Activated CD8-positive, alpha-beta memory T cell treated with anti-CD3 and anti-CD28 coated beads for 24 hours (primary cell): ENCODE data around the gene KRTAP3-3.
"Not testable (repeated sequence)": the region's sequence is repeated elsewhere in the genome, so short reads cannot be mapped to it uniquely, and the experiment has no call there.

Source experiments
- DNase-seq: peaks from one replicate; pipeline ENCODE4 v3.0.0-alpha.2; 2020

The KRTAP3-3 gene

DNA sequence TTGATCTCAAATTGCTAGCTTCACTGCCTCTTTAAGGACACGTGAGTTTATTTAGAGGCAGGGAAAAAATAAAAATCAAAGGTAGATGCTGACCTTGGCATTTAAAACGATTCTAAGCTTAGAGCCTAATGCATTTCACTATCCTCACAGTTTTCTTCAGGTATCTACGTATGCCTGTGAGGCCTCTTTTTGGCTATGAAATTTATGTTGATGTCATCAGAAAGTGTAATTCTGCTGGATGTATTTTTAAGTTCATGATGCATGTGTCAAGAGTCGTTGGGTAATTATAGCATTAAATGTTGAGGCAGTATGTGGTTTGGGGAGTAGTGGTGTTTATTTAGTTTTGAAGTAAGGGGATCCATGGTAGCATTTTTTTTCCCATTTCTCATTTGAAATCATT is 10.0 kb upstream of the KRTAP3-3 start:
- DNase-seq: no peak

GRCh38 chr17:41002814-41003213 is 8.8 kb upstream of the KRTAP3-3 start:
- DNase-seq: no peak

- no peak for DNase-seq
These were observed 7.8 kb upstream of the KRTAP3-3 start for GRCh38 chr17:41001795-41002194.

- DNase-seq: not testable (repeated sequence)
These were observed 5.6 kb upstream of the KRTAP3-3 start, which contains the start of gene KRTAP3-2 for GRCh38 chr17:40999563-40999962. Gene KRTAP3-2 (minus strand): TSS chr17:40999906. CDS start chr17:40999853, 53 bp downstream.

DNA sequence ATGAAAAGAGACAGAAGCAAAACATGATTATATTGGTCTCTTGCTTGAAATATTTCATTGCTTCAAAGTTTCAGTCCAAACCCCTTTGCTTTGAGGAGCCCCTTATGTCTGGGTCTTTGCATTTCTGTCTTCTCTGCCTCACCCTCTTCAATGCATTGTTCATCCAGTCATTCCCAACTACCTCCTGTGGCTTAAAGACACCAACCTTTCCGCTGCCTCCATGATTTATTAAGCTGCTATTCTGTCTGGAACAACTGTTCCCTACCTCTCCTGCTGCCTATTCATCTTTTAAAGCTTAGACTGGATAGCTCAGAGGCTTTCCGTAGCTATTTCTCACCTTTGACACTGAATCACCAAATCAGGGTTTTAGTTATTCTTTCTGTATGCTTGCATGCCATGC is 3.4 kb upstream of the KRTAP3-3 start:
- DNase-seq: no peak

DNA sequence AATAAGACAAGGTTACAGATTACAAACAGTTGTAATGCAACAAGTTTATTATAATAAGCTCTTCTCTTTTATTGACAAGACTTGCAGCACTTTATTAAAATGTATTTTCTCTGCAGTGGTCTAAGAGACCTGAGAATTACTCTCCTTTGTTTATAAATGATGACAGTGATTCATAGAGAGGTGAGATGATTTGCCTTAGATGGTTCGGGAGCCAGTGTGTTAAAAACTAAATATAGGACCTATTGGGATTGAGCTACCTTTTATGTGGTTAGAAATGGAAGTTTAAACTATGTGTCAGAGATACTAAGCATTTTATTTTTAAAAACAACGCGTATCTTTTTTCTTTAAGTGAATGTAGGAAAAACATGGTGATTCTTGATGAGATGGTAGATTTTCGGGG is 2.9 kb upstream of the KRTAP3-3 start:
- no peak for DNase-seq

GRCh38 chr17:40995116-40995515 is 1.2 kb upstream of the KRTAP3-3 start:
- DNase-seq: no peak

DNA sequence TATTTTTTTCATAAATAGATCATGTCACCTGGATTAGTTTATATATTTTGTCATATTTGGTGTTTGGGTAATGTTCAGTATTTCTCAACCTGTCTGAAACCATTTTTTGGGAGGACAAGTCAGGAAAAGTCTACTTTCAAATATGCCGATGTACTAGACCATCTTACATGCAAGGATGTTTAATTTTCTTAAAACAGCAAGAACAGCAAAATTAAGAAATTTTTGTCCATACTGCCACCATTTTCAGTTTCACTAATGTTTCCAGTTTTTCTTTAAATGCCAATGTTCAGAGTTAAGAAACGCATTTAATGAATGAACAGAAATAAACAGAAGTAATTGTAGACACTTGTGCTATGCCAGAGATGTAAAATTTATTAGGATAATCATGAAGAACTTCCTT is 880 bp downstream of the KRTAP3-3 start:
- DNase-seq: no peak

DNA sequence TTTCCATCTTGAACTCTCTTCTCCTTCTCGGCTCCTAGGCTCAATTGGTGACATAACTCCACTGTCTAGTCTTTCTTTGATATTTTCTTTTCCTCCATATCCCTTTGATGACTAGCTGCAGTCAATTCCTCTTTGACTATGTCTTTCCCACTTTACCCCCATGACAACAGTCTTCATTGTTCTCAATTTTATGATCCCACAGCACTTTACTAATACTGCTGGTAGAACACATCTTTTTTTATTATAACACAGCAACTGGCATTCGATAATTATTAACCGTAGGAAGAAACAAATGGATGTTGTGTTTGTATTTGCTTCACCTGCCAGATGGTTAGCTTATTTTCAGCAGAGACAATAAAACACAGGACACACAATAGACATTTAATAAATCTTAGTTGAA is 1.3 kb downstream of the KRTAP3-3 start:
- no peak for DNase-seq

- no peak for DNase-seq
These were observed 7.0 kb downstream of the KRTAP3-3 start for GRCh38 chr17:40986920-40987319.

- DNase-seq: no peak
These were observed 9.7 kb downstream of the KRTAP3-3 start, which contains the start of gene KRT40 for GRCh38 chr17:40984226-40984625. Gene KRT40 (minus strand): TSS chr17:40984326. CDS start chr17:40984273, 53 bp downstream.

GRCh38 chr17:40981115-40981514 is 12.8 kb downstream of the KRTAP3-3 start:
- no peak for DNase-seq

- no peak for DNase-seq
These were observed 13.4 kb downstream of the KRTAP3-3 start for GRCh38 chr17:40980596-40980995.

GRCh38 chr17:40980117-40980516 is 13.8 kb downstream of the KRTAP3-3 start:
- no peak for DNase-seq

DNA sequence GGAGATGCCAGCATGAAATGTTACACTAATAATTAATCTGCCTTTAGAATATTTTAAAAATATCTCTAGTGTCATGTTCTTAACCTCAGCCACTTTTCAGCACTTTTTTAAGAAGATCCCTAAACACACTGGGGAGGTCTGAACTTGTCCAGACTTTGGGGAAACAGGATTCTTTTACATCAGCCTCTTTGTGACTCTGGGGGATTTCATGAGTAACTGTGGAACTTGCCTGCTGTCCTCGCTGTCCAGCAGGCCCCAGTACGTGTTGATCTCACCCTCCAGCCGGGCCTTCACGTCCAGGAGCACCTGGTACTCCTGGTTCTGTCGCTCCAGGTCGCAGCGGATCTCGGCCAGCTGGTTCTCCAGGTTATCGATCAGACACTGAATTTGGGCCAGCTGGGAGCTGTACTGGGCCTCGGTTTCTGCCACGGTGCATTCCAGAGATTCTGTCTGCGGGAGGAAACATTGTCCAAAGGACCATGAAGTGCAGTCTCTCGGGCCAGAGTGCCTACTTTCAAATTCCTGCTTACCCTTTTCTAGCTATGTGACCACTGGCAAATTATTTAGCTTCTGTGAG is 15.3 kb downstream of the KRTAP3-3 start:
- no peak for DNase-seq

- no peak for DNase-seq
These were observed 18.4 kb downstream of the KRTAP3-3 start for GRCh38 chr17:40975516-40975915.

- DNase-seq: no peak
These were observed 19.6 kb downstream of the KRTAP3-3 start for GRCh38 chr17:40974366-40974765.

GRCh38 chr17:40967582-40967981 is 26.4 kb downstream of the KRTAP3-3 start:
- DNase-seq: no peak

DNA sequence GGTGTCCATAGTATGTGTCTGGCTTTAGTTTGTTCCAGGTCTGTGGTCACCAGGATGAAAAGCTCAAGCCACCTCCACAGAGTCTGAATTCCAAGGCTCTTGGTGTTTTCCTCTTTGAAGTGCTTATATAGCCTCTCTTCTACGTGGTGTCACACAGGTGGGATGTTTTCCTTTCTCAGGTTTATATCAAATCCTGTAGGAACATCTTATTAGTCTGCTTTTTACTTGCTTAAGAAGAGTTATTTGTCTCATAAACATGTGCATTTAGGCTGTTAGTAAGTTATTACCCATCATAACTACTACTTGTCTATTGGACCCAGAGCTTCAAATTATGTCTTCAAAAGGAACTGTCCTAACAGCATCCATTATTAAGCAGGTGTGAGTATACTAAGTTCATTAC is 27.1 kb downstream of the KRTAP3-3 start, which contains the start of gene KRT39:
Gene KRT39, minus strand, starts transcription at position 101 of the 400 bp plus-strand sequence. Its CDS starts 92 bp downstream, at position 9.
- DNase-seq: no peak

GRCh38 chr17:40963838-40964237 is 30.1 kb downstream of the KRTAP3-3 start:
- DNase-seq: no peak

DNA sequence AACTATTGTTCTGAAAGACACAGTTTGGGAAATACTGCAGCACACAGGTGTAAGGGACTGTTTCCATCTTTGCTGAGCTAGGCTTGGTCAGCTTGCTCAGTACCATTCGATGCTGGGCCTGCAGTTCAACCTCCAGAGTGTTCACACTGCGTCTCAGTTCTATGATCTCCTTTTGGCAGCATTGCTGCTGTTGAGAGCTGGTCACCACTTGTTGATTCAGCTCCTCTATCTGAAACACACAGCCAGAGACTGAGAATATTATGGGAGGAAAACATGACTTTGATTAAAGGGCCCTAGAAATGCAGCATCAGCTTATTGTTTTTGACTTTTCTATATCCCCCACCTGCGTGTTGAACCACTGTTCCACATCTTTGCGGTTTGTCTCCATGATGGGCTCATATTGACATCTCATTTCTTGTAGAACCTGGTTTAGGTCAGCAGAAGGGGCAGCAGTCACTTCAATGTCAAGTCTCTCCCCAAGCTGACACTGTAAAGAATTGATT is 31.9 kb downstream of the KRTAP3-3 start:
- no peak for DNase-seq

DNA sequence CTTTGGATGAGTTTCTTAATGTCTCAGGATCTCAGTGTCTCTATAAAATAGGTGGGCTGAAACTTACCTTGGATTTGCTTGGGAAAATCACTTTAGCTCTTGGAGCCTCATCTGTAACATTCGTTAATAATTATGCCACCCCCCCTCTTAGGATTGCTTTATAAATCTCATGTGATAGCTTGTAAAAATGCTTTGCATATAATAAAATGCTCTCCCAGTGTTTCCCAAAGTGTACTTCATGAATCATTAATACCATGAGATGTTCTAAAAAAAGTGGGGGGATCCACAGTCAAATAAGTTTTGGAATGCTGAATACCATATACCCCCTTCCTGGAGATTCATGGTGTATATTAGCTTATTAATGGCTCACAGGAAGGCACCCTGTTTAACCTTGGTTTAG is 32.4 kb downstream of the KRTAP3-3 start:
- no peak for DNase-seq

- DNase-seq: no peak
These were observed 33.8 kb downstream of the KRTAP3-3 start for GRCh38 chr17:40960144-40960543.

DNA sequence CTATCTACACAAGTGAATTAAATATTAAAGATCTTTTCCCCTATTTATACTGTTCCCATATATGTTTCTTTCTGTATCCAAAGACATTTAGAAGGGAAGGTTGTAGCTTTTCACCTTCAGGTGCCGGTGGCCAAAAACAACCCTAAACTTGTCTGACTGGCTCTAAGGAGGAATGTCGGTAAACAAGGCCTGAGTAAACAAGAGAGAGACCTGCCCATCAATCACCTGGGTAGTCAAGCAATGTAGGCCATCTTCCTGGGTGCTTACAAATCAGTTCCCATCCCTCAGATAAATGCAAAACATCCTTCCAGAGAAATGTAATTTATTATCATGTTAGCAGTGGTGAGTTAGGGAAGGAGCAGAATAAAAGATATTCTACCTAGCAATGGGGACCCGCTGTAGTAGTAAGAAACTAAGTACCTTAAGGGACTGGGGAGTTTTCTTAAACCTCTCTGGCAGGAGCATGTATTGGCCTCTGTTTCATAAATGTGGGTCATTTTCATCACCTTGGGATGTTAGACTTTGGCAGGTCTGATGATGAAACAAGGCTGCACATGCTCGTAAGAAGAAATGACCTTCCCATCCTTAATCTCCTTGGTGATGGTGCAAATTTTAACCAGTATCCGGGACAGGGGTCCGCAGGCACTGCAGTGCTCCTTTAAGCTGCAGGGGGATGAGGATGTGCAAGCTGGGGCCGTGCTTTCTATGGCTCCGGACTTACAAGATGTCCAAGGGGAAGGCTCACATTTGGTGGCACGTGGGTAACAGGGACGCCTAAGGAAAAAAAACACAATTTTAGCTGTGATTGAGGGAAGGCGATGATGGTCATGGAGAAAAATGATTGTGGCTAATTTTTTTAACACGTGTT is 35.6 kb downstream of the KRTAP3-3 start:
- DNase-seq: no peak
